Endodermal cell (in vitro differentiated cells): ENCODE data around the gene DHX40. TPM values are rescaled to one million over a fixed set of nuclear protein-coding genes. Genes with fewer than 3 reads are reported as not detected.
A peak's percentile ranks its signal among the peaks of the same experiment; 100 is the strongest.

Source experiments
- DNase-seq: peaks from one replicate; pipeline ENCODE4 v3.0.0-alpha.2; 2017
- H3K27ac ChIP-seq: 2 replicates; pipeline ENCODE4 v1.5.1; 2013; ENCODE audit warnings: mild to moderate bottlenecking, low read depth, low read length, moderate library complexity
- H3K27me3 ChIP-seq: 2 replicates; pipeline ENCODE4 v1.6.1; 2013; ENCODE audit warnings: mild to moderate bottlenecking, low read length, moderate library complexity; ENCODE audit not compliant: insufficient read depth, control insufficient read depth, poor library complexity, severe bottlenecking
- H3K36me3 ChIP-seq: 2 replicates; pipeline ENCODE4 v1.7.0; 2013; ENCODE audit warnings: mild to moderate bottlenecking, low read length, moderate library complexity; ENCODE audit not compliant: control insufficient read depth, insufficient read depth
- H3K4me1 ChIP-seq: one replicate; pipeline ENCODE4 v1.7.0; 2013; ENCODE audit warnings: low read length; ENCODE audit not compliant: control insufficient read depth, insufficient read depth
- H3K4me3 ChIP-seq: 2 replicates; pipeline ENCODE4 v1.5.1; 2013; ENCODE audit warnings: mild to moderate bottlenecking, low read length, moderate library complexity
- H3K9ac ChIP-seq: 2 replicates; pipeline ENCODE4 v1.6.1; 2013; ENCODE audit warnings: mild to moderate bottlenecking, low read length, moderate library complexity; ENCODE audit not compliant: poor library complexity, severe bottlenecking; ENCODE audit errors: extremely low read depth
- H3K9me3 ChIP-seq: 2 replicates; pipeline ENCODE4 v1.6.1; 2013; ENCODE audit warnings: mild to moderate bottlenecking, low read length, moderate library complexity; ENCODE audit not compliant: control insufficient read depth
- H3K27ac Mint-ChIP-seq: 2 replicates; pipeline ENCODE4 v1.8.0; 2020; ENCODE audit warnings: mixed read lengths
- H3K27me3 Mint-ChIP-seq: 2 replicates; pipeline ENCODE4 v1.8.0; 2021; ENCODE audit warnings: mild to moderate bottlenecking, mixed read lengths; ENCODE audit not compliant: insufficient read depth
- H3K36me3 Mint-ChIP-seq: 2 replicates; pipeline ENCODE4 v1.8.0; 2020; ENCODE audit warnings: low read depth, mixed read lengths
- H3K4me1 Mint-ChIP-seq: 2 replicates; pipeline ENCODE4 v1.8.0; 2020; ENCODE audit warnings: mixed read lengths
- H3K4me3 Mint-ChIP-seq: 2 replicates; pipeline ENCODE4 v1.8.0; 2020; ENCODE audit warnings: mild to moderate bottlenecking, moderate library complexity, mixed read lengths
- H3K9me3 Mint-ChIP-seq: 2 replicates; pipeline ENCODE4 v1.8.0; 2020; ENCODE audit warnings: mild to moderate bottlenecking, mixed read lengths
- CTCF ChIP-seq: fragments of 200-600 bp; sonication (generic); conservative IDR thresholded peaks from 2 replicates; pipeline ENCODE4 v1.5.0; 2021; ENCODE audit warnings: antibody characterized with exemption, mild to moderate bottlenecking
- WGBS, 2 experiments: methylation state at CpG; one replicate each; pipeline versions ENCODE4 v1.1.5 to v1.1.7; 2013; ENCODE audit warnings: missing lambda C conversion rate in 2 of 2, mixed read lengths in 1 of 2; ENCODE audit not compliant: insufficient coverage in 1 of 2, insufficient read length in 1 of 2; 5-methylcytosine and 5-hydroxymethylcytosine counted together
- total RNA-seq, 2 donors: library from RNA; stranded (reverse); fragmentation: NEBNext Ultra II Directional in 1 of 2; extraction: Animal tissue kit (Norgen Biotek cat#: 25700) in 1 of 2; gene quantifications; 2 replicates in 1 of 2; 3 replicates in 1 of 2; pipeline ENCODE4 v1.2.1, GENCODE V29; 2021

DHX40 gene
- total RNA-seq, 2 donors from 2014 or later: 32.7 to 36.2 TPM

GRCh38 chr17:59627770-59628171 is 62.4 kb downstream of the DHX40 start:
- Histone ChIP-seq H3K36me3 (peaks cover 60% of the 10 kb centered on the region), H3K4me3 (peak overlapping the region; percentile 64), H3K27ac (no peak overlapping the region), H3K9me3 (peaks cover 24% of the 10 kb centered on the region), H3K9ac (no peak overlapping the region), H3K4me1 (no peaks in the 10 kb centered on the region), H3K27me3 (no peaks in the 10 kb centered on the region)
- Mint-ChIP-seq H3K36me3 (peaks cover 37% of the 10 kb centered on the region), H3K4me3 (no peak overlapping the region), H3K27me3 (no peaks in the 10 kb centered on the region), H3K9me3 (no peaks in the 10 kb centered on the region), H3K4me1 (peaks cover 21% of the 10 kb centered on the region), H3K27ac (no peak overlapping the region)
- no peak for TF ChIP-seq CTCF
- 80 to 82% methylated on average over 1 to 2 of the region's 2 CpGs for WGBS, 2 experiments
- no peak for DNase-seq

- Mint-ChIP-seq H3K9me3 (no peaks in the 10 kb centered on the region), H3K4me3 (no peak overlapping the region), H3K27ac (no peak overlapping the region), H3K27me3 (no peaks in the 10 kb centered on the region), H3K36me3 (peaks cover 37% of the 10 kb centered on the region), H3K4me1 (peaks cover 24% of the 10 kb centered on the region)
- Histone ChIP-seq H3K4me3 (no peak overlapping the region), H3K36me3 (peaks cover 59% of the 10 kb centered on the region), H3K9me3 (peaks cover 24% of the 10 kb centered on the region), H3K9ac (no peak overlapping the region), H3K4me1 (no peaks in the 10 kb centered on the region), H3K27me3 (no peaks in the 10 kb centered on the region), H3K27ac (no peak overlapping the region)
- 95% methylated on average over 3 of the region's 3 CpGs; no CpG with 5 or more reads in 1 of the 2 experiments for WGBS, 2 experiments
- TF ChIP-seq CTCF: no peak
- no peak for DNase-seq
Observed at GRCh38 chr17:59629174-59629573, 63.8 kb downstream of the DHX40 start.

- H3K4me3 ChIP-seq: no peak overlapping the region
- DNase-seq: no peak
- Mint-ChIP-seq H3K4me1 (peaks cover 33% of the 10 kb centered on the region), H3K27me3 (no peaks in the 10 kb centered on the region), H3K9me3 (no peaks in the 10 kb centered on the region), H3K4me3 (no peak overlapping the region), H3K27ac (no peak overlapping the region), H3K36me3 (peaks cover 40% of the 10 kb centered on the region)
- H3K27me3 ChIP-seq: no peaks in the 10 kb centered on the region
- H3K4me1 ChIP-seq: no peaks in the 10 kb centered on the region
- H3K9me3 ChIP-seq: peaks cover 24% of the 10 kb centered on the region
- 96 to 100% methylated on average over 1 of the region's 1 CpG for WGBS, 2 experiments
- no peak for TF ChIP-seq CTCF
- no peak overlapping the region for H3K9ac ChIP-seq
- H3K27ac ChIP-seq: no peak overlapping the region
- peaks cover 60% of the 10 kb centered on the region for H3K36me3 ChIP-seq
Observed at GRCh38 chr17:59631276-59631675, 65.9 kb downstream of the DHX40 start.
